ENCODE measurements around the gene TUBGCP3.

TUBGCP3 gene

GRCh38 chr13:112586334-112586960 lies 1.5 kb downstream of the TUBGCP3 start:
- no peak for TF ChIP-seq CTCF (conservative IDR thresholded peaks at IDR 0.05; ENCODE audit: low read length)
- no peak for DNase-seq (ENCODE audit: low read depth)
- peak overlapping the region; percentile 90 for H3K4me3 ChIP-seq (ENCODE audit: low read length)

GRCh38 chr13:112583592-112584277 lies 4.2 kb downstream of the TUBGCP3 start:
- DNase-seq (ENCODE audit: low read depth): no peak
- H3K4me3 ChIP-seq (ENCODE audit: low read length): no peak overlapping the region
- no peak for TF ChIP-seq CTCF (conservative IDR thresholded peaks at IDR 0.05; ENCODE audit: low read length)

- H3K4me3 ChIP-seq (ENCODE audit: low read length): no peak overlapping the region
- DNase-seq (ENCODE audit: low read depth): no peak
- TF ChIP-seq CTCF (conservative IDR thresholded peaks at IDR 0.05; ENCODE audit: low read length): no peak
Observed at GRCh38 chr13:112582263-112582662, 5.7 kb downstream of the TUBGCP3 start.

- no peak for TF ChIP-seq CTCF (conservative IDR thresholded peaks at IDR 0.05; ENCODE audit: low read length)
- H3K4me3 ChIP-seq (ENCODE audit: low read length): no peak overlapping the region
- no peak for DNase-seq (ENCODE audit: low read depth)
Observed at GRCh38 chr13:112580912-112581311, 7.0 kb downstream of the TUBGCP3 start.

GRCh38 chr13:112580211-112580610 lies 7.7 kb downstream of the TUBGCP3 start:
- no peak for TF ChIP-seq CTCF (conservative IDR thresholded peaks at IDR 0.05; ENCODE audit: low read length)
- no peak overlapping the region for H3K4me3 ChIP-seq (ENCODE audit: low read length)
- DNase-seq (ENCODE audit: low read depth): no peak

GRCh38 chr13:112579310-112579843 lies 8.6 kb downstream of the TUBGCP3 start:
- no peak for DNase-seq (ENCODE audit: low read depth)
- no peak overlapping the region for H3K4me3 ChIP-seq (ENCODE audit: low read length)
- no peak for TF ChIP-seq CTCF (conservative IDR thresholded peaks at IDR 0.05; ENCODE audit: low read length)

- no peak overlapping the region for H3K4me3 ChIP-seq (ENCODE audit: low read length)
- TF ChIP-seq CTCF (conservative IDR thresholded peaks at IDR 0.05; ENCODE audit: low read length): no peak
- no peak for DNase-seq (ENCODE audit: low read depth)
Observed at GRCh38 chr13:112576768-112577167, 11.2 kb downstream of the TUBGCP3 start.
